Transverse colon (tissue), 4 donors: Measurements from ENCODE around the gene TBC1D17. TPM values are rescaled to one million over a fixed set of nuclear protein-coding genes. Genes with fewer than 3 reads are reported as not detected.

Experiments used
- DNase-seq: peaks from one replicate; pipeline ENCODE4 v3.0.0-alpha.2; 2019
- H3K27ac ChIP-seq, 4 donors: fragments of 200-600 bp; sonication (generic); 2 replicates each; pipeline ENCODE4 v1.5.1; 2016 to 2018; ENCODE audit warnings: inconsistent platforms in 4 of 4
- H3K27me3 ChIP-seq: fragments of 200-600 bp; sonication (generic); 2 replicates; pipeline ENCODE4 v1.5.1; 2017; ENCODE audit warnings: inconsistent platforms
- H3K36me3 ChIP-seq, 4 donors: fragments of 200-600 bp; sonication (generic); 2 replicates each; pipeline ENCODE4 v1.5.1; 2017 to 2019; ENCODE audit warnings: inconsistent platforms in 4 of 4
- H3K4me1 ChIP-seq, 4 donors: fragments of 200-600 bp; sonication (generic); 2 replicates each; pipeline ENCODE4 v1.5.1; 2017 to 2020; ENCODE audit warnings: inconsistent platforms in 4 of 4
- H3K4me3 ChIP-seq, 4 donors: fragments of 200-600 bp; sonication (generic); 1 replicate in 1 of 4; 2 replicates in 3 of 4; pipeline versions ENCODE4 v1.5.1 to v1.6.1; 2017 to 2019; ENCODE audit warnings: inconsistent platforms in 4 of 4
- H3K9me3 ChIP-seq, 2 donors: fragments of 200-600 bp; sonication (generic); 2 replicates each; pipeline ENCODE4 v1.5.1; 2017 to 2019; ENCODE audit warnings: inconsistent platforms in 2 of 2
- EP300 ChIP-seq: sonication (generic); formaldehyde crosslinking; IDR thresholded peaks from one replicate; pipeline ENCODE4 v1.6.1; 2017; ENCODE audit warnings: antibody characterized with exemption, low read depth
- POLR2A ChIP-seq: fragments of 450-650 bp; IDR thresholded peaks from one replicate; pipeline ENCODE4 v1.6.1; 2016; ENCODE audit warnings: antibody characterized with exemption, mild to moderate bottlenecking, moderate library complexity
- POLR2AphosphoS5 ChIP-seq, 3 donors: sonication (generic); formaldehyde crosslinking; IDR thresholded peaks; one replicate each; pipeline ENCODE4 v1.6.1; 2016; ENCODE audit warnings: antibody characterized with exemption in 3 of 3
- WGBS, 2 donors: methylation state at CpG; one replicate each; pipeline ENCODE4 v1.1.5; 2018; ENCODE audit warnings: low coverage in 1 of 2; 5-methylcytosine and 5-hydroxymethylcytosine counted together
- in situ Hi-C, 4 donors: fragments of 200-750 bp; cut with MboI; loops; one replicate each; pipeline versions ENCODE4 v1.15.0 to v1.15.1; 2017; ENCODE audit warnings: low sequenced_read_pairs in 3 of 4, low pct_ligation_motif_present in 1 of 4, low pct_unique_long_range_greater_than_20kb in 1 of 4
- intact Hi-C: fragments of 100-400 bp; cut with DNase I; formaldehyde crosslinking; loops from one replicate; pipeline ENCODE4 v1.15.1; 2023; ENCODE audit warnings: low total_unique reads
- total RNA-seq, 4 donors: library from RNA; depleted of rRNA; stranded (reverse); fragments of >200 nt; gene quantifications; one replicate each; pipeline ENCODE4 v1.1.0, GENCODE V29; 2016
- TF ChIP-seq, protein P1 (sequence below), 5 experiments: fragments of 200-600 bp in 3 of 5; fragments of 450-650 bp in 2 of 5; sonication (generic) in 3 of 5; IDR thresholded peaks; 1 replicate in 2 of 5; 2 replicates in 3 of 5; pipeline ENCODE4 v1.5.1; 2016 to 2017; ENCODE audit warnings: antibody characterized with exemption in 5 of 5, inconsistent platforms in 3 of 5, mild to moderate bottlenecking in 2 of 5, moderate library complexity in 1 of 5

Gene TBC1D17
- total RNA-seq, 4 donors from 2014 or later, result 26.4 to 80.8 (median 47.9) TPM

DNA sequence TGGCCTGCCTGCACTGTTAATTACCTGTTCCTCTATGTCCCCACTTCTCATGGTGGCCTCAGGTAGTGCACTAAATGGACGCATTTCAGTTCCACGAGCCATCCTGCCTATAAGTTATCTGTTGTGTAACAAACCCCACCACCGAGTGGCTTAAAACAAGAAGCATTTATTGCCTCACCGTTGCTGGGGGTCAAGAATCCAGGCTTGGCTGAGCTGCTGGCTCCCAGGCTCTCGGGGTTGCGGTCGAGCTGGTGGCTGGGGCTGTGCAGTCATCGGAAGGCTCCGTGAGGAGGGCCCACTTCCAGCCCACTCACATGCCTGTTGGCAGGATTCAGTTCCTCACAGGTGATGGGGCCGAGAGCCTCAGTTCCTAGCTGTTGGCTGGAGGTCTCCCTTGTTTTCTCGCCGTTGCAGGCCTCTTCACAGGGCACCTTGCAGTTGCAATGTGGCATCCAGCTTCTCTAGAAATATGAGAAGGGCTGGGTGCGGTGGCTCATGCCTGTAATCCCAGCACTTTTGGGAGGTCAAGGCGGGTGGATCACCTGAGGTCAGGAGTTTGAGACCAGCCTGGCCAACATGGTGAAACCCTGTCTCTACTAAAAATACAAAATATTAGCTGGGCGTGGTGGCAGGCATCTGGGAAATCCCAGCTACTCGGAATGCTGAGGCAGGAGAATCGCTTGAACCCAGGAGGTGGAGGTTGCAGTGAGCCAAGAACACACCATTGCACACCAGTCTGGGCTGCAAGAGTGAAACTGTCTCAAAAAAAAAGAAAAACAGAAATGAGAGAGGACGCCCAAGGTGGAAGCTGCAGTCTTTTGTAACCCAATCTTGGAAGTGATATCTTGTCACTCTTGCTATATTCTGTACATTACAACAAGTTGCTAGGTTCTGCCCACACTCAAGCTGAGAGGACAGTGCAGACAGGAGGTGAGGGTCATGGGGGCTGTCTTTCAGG, 33.1 kb upstream of the TBC1D17 start:
- Histone ChIP-seq H3K4me1 (peaks cover 0 to under 1% (median 0%) of the 10 kb centered on the region in 4 donors), H3K9me3 (no peaks in the 10 kb centered on the region), H3K36me3 (no peaks in the 10 kb centered on the region), H3K27ac (no peak overlapping the region), H3K27me3 (no peaks in the 10 kb centered on the region), H3K4me3 (no peak overlapping the region)
- intact Hi-C loops, result no loop called here
- no peak for DNase-seq
- WGBS, 2 donors, result 78% methylated on average over 7 to 18 of the region's 18 CpGs
- TF ChIP-seq, protein P1, sequence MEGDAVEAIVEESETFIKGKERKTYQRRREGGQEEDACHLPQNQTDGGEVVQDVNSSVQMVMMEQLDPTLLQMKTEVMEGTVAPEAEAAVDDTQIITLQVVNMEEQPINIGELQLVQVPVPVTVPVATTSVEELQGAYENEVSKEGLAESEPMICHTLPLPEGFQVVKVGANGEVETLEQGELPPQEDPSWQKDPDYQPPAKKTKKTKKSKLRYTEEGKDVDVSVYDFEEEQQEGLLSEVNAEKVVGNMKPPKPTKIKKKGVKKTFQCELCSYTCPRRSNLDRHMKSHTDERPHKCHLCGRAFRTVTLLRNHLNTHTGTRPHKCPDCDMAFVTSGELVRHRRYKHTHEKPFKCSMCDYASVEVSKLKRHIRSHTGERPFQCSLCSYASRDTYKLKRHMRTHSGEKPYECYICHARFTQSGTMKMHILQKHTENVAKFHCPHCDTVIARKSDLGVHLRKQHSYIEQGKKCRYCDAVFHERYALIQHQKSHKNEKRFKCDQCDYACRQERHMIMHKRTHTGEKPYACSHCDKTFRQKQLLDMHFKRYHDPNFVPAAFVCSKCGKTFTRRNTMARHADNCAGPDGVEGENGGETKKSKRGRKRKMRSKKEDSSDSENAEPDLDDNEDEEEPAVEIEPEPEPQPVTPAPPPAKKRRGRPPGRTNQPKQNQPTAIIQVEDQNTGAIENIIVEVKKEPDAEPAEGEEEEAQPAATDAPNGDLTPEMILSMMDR (IDR thresholded peaks at IDR 0.05), result no peak
- no peak for TF ChIP-seq EP300
- TF ChIP-seq POLR2A, result no peak
- no peak for TF ChIP-seq POLR2AphosphoS5 (IDR thresholded peaks at IDR 0.05)
- in situ Hi-C loops, result no loop called here

- H3K4me1 ChIP-seq, result peaks cover 0 to 9% (median 5%) of the 10 kb centered on the region in 4 donors
- H3K27ac ChIP-seq, result no peak overlapping the region
- in situ Hi-C loops, result no loop called here
- intact Hi-C loops, result no loop called here
- no peak for DNase-seq
- no peaks in the 10 kb centered on the region for H3K36me3 ChIP-seq
- TF ChIP-seq POLR2AphosphoS5 (IDR thresholded peaks at IDR 0.05) (no peak), EP300 (no peak)
- TF ChIP-seq, protein P1 (IDR thresholded peaks at IDR 0.05), result no peak
- H3K4me3 ChIP-seq, result no peak overlapping the region
- no peaks in the 10 kb centered on the region for H3K27me3 ChIP-seq
- H3K9me3 ChIP-seq, result no peaks in the 10 kb centered on the region
- 67 to 70% methylated on average over 1 to 3 of the region's 3 CpGs for WGBS, 2 donors
Observed at GRCh38 chr19:49845414-49845813, 32.1 kb upstream of the TBC1D17 start.

DNA sequence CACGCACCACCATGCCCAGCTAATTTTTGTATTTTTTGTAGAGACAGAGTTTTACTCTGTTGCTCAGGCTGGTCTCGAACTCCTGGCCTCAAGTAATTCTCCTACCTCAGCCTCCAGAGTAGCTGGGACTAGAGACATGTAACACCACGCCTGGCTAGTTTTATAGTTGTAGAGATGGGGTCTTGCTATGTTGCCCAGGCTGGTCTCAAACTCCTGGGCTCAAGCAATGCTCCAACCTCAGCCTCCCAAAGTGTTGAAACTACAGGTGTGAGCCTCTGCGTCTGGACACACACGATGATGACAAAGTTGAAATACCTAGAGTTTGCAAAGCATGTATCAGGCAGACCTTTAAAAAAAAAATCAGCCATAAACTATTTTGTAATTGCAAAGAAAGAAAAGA, 31.1 kb upstream of the TBC1D17 start:
- WGBS, 2 donors, result 62 to 70% methylated on average over 2 to 5 of the region's 5 CpGs
- no peak for DNase-seq
- H3K36me3 ChIP-seq, result no peaks in the 10 kb centered on the region
- no peak overlapping the region for H3K4me3 ChIP-seq
- intact Hi-C loops, result no loop called here
- no peaks in the 10 kb centered on the region for H3K27me3 ChIP-seq
- H3K4me1 ChIP-seq, result peaks cover 0 to 9% (median 6%) of the 10 kb centered on the region in 4 donors
- no peak overlapping the region for H3K27ac ChIP-seq
- in situ Hi-C loops, result no loop called here
- TF ChIP-seq POLR2AphosphoS5 (IDR thresholded peaks at IDR 0.05), result no peak
- TF ChIP-seq, protein P1 (IDR thresholded peaks at IDR 0.05), result no peak
- no peak for TF ChIP-seq EP300
- no peak for TF ChIP-seq POLR2A
- no peaks in the 10 kb centered on the region for H3K9me3 ChIP-seq

DNA sequence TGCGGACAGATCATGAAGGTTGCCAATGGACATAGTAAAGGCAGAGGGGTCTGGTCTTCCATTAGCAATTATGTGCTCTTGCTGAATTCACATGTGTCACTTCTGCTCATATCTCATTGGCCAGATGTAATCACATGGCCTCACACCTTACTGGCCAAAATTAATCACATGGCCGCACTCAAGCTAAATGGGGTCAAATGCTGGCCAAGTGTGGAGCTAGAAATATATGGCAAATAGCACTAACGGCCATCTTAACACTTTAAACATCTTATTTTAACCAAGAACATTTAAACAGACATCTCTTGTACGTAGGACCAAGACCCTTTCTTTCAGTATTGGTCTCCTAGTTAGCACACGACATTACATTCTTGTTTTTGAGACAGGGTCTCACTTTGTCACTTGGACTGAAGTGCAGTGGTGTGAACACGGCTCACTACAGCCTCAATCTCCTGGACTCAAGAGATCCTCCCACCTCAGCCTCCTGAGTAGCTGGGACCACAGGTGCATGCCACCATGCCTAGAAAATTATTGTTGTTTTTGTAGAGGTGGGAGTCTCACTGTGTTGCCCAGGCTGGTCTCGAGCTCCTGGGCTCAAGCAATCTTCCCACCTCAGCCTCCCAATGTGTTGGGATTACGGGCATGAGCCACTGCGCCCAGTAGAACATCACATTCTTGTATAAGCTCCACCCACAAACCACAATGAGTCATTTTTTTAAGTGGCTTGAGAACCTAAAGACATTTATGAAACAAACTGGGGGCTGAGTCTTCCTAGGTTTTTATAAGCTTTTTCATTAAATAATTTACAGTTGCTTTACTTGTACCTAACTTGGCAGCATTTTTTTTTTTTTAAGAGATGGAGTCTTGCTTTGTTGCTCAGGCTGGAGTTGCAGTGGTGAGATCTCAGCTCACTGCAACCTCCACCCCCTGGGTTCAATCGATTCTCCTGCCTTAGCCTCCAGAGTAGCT, 29.5 kb upstream of the TBC1D17 start:
- 77 to 83% methylated on average over 4 to 10 of the region's 10 CpGs for WGBS, 2 donors
- in situ Hi-C loops, result no loop called here
- intact Hi-C loops, result no loop called here

More for the DNA sequence above, 29.5 kb upstream of the TBC1D17 start:
- Histone ChIP-seq H3K27ac (no peak overlapping the region), H3K36me3 (no peaks in the 10 kb centered on the region), H3K4me1 (peaks cover 11 to 22% (median 16%) of the 10 kb centered on the region in 4 donors), H3K4me3 (no peak overlapping the region), H3K9me3 (no peaks in the 10 kb centered on the region), H3K27me3 (no peaks in the 10 kb centered on the region)
- no peak for DNase-seq
- TF ChIP-seq POLR2A (no peak), POLR2AphosphoS5 (IDR thresholded peaks at IDR 0.05) (no peak), EP300 (no peak)
- TF ChIP-seq, protein P1 (IDR thresholded peaks at IDR 0.05), result no peak
